Stomach (tissue), 9 donors: ENCODE results near the gene PPM1E. TPM values are rescaled to one million over a fixed set of nuclear protein-coding genes. Genes with fewer than 3 reads are reported as not detected.

Experiments
- DNase-seq, 2 donors: peaks; one replicate each; pipeline versions ENCODE4 v3.0.0 to v3.0.0-alpha.2; 2013 to 2019
- H3K27ac ChIP-seq, 5 donors: fragments of 200-600 bp in 4 of 5; sonication (generic) in 4 of 5; one replicate each; pipeline ENCODE4 v1.5.1; 2013 to 2019; ENCODE audit warnings: mild to moderate bottlenecking in 1 of 5, moderate library complexity in 1 of 5
- H3K27me3 ChIP-seq, 3 donors: fragments of 200-600 bp; sonication (generic); one replicate each; pipeline ENCODE4 v1.5.1; 2017 to 2019; ENCODE audit warnings: mixed run types in 1 of 3
- H3K36me3 ChIP-seq, 4 donors: fragments of 200-600 bp; sonication (generic); 1 replicate in 3 of 4; 2 replicates in 1 of 4; pipeline ENCODE4 v1.5.1; 2016 to 2019
- H3K4me1 ChIP-seq, 4 donors: fragments of 200-600 bp; sonication (generic); one replicate each; pipeline ENCODE4 v1.5.1; 2016 to 2019
- H3K4me3 ChIP-seq, 4 donors: fragments of 200-600 bp; sonication (generic) in 3 of 4; one replicate each; pipeline ENCODE4 v1.5.1; 2016 to 2019; ENCODE audit warnings: mild to moderate bottlenecking in 1 of 4
- H3K9me3 ChIP-seq, 4 donors: fragments of 200-600 bp; sonication (generic); one replicate each; pipeline ENCODE4 v1.5.1; 2016 to 2019
- EP300 ChIP-seq: sonication (generic); formaldehyde crosslinking; IDR thresholded peaks from one replicate; pipeline ENCODE4 v1.6.1; 2017; ENCODE audit warnings: antibody characterized with exemption
- POLR2A ChIP-seq, 4 donors: fragments of 450-650 bp; IDR thresholded peaks; one replicate each; pipeline ENCODE4 v1.6.1; 2016; ENCODE audit warnings: antibody characterized with exemption in 4 of 4, control low read depth in 2 of 4, mild to moderate bottlenecking in 1 of 4, moderate library complexity in 1 of 4
- POLR2AphosphoS5 ChIP-seq, 3 donors: sonication (generic); formaldehyde crosslinking; IDR thresholded peaks; one replicate each; pipeline ENCODE4 v1.6.1; 2016; ENCODE audit warnings: antibody characterized with exemption in 3 of 3
- WGBS, 5 donors: extraction: QIAGEN DNeasy Blood & Tissue Kit in 3 of 5; methylation state at CpG; one replicate each; pipeline versions ENCODE4 v1.1.5 to v1.1.7; 2013 to 2018; 5-methylcytosine and 5-hydroxymethylcytosine counted together
- intact Hi-C: fragments of 100-400 bp; cut with DNase I; formaldehyde crosslinking; loops from one replicate; pipeline ENCODE4 v1.15.1; 2023; ENCODE audit warnings: low total_unique reads
- polyA plus RNA-seq, 3 donors: library from polyadenylated mRNA; stranded (reverse); fragments of 200-250 nt; gene quantifications; one replicate each; pipeline ENCODE4 v1.2.3, GENCODE V29; 2013
- total RNA-seq, 5 donors: library from RNA; depleted of rRNA; stranded (reverse); fragments of >200 nt; gene quantifications; one replicate each; pipeline versions ENCODE4 v1.1.0 to v1.2.3, GENCODE V29; 2014 to 2016
- TF ChIP-seq, protein P1 (sequence below), 7 experiments: fragments of 450-650 bp in 4 of 7; fragments of 200-600 bp in 3 of 7; sonication (generic) in 3 of 7; IDR thresholded peaks; one replicate each; pipeline ENCODE4 v1.5.1; 2016 to 2019; ENCODE audit warnings: antibody characterized with exemption in 7 of 7, control low read depth in 2 of 7, mild to moderate bottlenecking in 1 of 7
- donor health status: healthy with polysubstance abuse.
- donor health status: Bipolar disorder and iron deficiency.
- donor health status: healthy.

Gene PPM1E
- total and polyA plus RNA-seq, 8 donors = 0.08 to 0.92 (median 0.15) TPM; not detected in 3

DNA sequence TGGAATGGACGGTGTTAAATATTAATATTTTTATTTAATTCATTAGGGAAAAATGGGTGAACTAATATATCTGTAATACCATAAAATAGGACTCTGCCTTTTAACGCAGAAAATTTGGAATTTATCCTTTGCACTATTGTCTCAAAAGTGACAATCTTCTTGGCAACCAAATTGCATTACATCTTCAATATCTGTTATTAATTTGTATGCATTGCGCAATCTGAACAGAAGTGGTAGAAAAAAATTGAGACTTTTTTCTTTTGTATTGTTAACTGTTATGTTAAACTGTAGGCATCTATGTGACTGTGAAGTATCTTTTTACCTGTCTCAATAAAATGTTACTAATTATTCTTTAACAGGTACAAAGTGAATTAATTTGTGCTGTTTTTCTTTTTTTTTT is 55.6 kb downstream of the PPM1E start:
- Histone ChIP-seq H3K4me3 (no peak overlapping the region), H3K36me3 (no peaks in the 10 kb centered on the region), H3K4me1 (no peaks in the 10 kb centered on the region), H3K27me3 (no peaks in the 10 kb centered on the region), H3K27ac (no peak overlapping the region), H3K9me3 (no peaks in the 10 kb centered on the region)
- DNase-seq = no peak
- TF ChIP-seq EP300 (no peak), POLR2A (IDR thresholded peaks at IDR 0.05) (no peak), POLR2AphosphoS5 (IDR thresholded peaks at IDR 0.05) (no peak)
- TF ChIP-seq, protein P1, sequence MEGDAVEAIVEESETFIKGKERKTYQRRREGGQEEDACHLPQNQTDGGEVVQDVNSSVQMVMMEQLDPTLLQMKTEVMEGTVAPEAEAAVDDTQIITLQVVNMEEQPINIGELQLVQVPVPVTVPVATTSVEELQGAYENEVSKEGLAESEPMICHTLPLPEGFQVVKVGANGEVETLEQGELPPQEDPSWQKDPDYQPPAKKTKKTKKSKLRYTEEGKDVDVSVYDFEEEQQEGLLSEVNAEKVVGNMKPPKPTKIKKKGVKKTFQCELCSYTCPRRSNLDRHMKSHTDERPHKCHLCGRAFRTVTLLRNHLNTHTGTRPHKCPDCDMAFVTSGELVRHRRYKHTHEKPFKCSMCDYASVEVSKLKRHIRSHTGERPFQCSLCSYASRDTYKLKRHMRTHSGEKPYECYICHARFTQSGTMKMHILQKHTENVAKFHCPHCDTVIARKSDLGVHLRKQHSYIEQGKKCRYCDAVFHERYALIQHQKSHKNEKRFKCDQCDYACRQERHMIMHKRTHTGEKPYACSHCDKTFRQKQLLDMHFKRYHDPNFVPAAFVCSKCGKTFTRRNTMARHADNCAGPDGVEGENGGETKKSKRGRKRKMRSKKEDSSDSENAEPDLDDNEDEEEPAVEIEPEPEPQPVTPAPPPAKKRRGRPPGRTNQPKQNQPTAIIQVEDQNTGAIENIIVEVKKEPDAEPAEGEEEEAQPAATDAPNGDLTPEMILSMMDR (IDR thresholded peaks at IDR 0.05) = no peak
- intact Hi-C loops = no loop called here
- 92 to 98% (median 95%) methylated on average over 3 of the region's 3 CpGs for WGBS, 5 donors

DNA sequence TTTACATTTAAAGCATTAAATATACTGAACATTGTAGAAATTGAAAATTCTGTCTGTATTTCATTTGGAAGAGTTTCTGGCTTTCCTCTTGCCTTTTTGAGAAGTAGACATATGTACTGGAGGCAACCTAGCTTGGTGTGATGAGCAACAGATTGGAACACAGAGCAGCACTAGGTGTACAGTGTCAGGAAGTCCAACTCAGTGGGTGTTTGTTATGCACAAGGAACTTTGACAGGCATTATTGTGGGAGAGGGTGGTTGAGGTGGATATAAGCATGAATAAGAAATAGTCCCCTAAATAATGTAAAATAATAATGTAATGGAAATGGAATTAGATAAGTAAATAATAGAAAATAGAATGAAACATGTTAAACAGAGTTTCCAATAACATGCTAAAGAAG is 58.1 kb downstream of the PPM1E start:
- H3K27me3 ChIP-seq = no peaks in the 10 kb centered on the region
- TF ChIP-seq POLR2A (IDR thresholded peaks at IDR 0.05) (no peak), POLR2AphosphoS5 (IDR thresholded peaks at IDR 0.05) (no peak), EP300 (no peak)
- TF ChIP-seq, protein P1 (IDR thresholded peaks at IDR 0.05) = no peak
- no peak overlapping the region for H3K4me3 ChIP-seq
- no peaks in the 10 kb centered on the region for H3K9me3 ChIP-seq
- H3K4me1 ChIP-seq = no peaks in the 10 kb centered on the region
- intact Hi-C loops = no loop called here
- H3K36me3 ChIP-seq = no peaks in the 10 kb centered on the region
- no peak for DNase-seq
- H3K27ac ChIP-seq = no peak overlapping the region

DNA sequence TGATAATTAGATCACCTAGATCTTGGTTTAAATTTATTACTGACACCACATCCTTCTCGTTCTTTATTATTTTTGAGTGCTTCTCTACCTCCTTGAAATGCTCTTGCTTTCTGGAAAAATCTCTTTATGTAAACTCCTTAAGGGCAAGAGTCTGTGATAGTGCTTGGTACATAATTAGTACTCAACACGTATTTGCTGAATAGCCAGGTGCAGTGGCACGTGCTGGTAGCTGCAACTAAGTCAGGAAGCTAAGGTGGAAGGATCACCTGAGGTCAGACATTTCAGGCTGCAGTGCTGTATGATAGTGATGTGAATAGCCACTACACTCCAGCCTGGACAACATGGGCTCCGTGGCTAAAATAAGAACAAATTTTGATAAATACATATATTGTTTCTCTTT is 63.0 kb downstream of the PPM1E start:
- no peak overlapping the region for H3K27ac ChIP-seq
- no peaks in the 10 kb centered on the region for H3K27me3 ChIP-seq
- H3K9me3 ChIP-seq = no peaks in the 10 kb centered on the region
- DNase-seq = no peak
- intact Hi-C loops = no loop called here
- H3K4me3 ChIP-seq = no peak overlapping the region
- 58 to 74% (median 68%) methylated on average over 4 of the region's 4 CpGs for WGBS, 5 donors
- no peaks in the 10 kb centered on the region for H3K36me3 ChIP-seq
- TF ChIP-seq EP300 (no peak), POLR2A (IDR thresholded peaks at IDR 0.05) (no peak), POLR2AphosphoS5 (IDR thresholded peaks at IDR 0.05) (no peak)
- TF ChIP-seq, protein P1 (IDR thresholded peaks at IDR 0.05) = no peak
- H3K4me1 ChIP-seq = no peaks in the 10 kb centered on the region

DNA sequence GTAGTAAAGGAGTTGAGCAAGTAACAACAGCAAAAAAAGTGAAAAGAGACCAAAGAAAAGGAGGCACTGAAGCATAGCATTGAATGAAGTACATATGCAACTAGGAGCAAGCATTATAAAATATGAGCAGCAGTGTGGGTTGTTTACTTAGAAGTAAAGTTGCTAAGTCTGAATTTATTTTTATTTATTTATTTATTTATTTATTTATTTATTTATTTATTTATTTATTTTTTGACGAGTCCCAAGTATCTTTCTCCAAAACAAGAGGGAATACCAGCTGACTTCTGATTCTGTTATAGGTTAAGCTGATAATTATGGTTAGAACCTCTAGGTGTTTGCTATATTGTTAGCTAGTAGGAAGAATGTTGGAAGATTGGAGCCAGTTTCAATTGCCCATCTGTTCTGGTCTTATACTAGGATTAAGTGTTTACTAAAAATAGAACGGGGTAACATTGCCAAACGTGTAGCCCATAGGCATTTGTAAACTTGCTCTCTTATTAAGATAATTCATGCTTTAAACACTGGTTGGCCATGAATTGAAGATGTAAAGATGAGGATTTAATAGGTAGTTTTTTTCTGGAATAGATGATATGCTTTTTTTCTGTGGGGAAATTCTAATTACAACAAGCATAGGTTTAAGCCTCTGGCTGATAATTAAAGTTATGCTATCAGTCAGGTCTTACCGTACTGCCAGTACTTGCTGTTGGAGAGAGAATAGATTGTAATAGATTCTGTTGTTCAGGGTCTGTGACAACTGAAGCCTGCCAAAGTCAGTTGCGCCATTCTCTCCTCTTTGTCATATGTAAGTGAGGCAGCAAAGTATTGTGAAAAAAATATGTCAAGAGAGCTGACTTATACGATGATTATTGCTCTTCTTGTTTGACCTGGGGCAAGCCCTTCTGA is 66.7 kb downstream of the PPM1E start:
- no peaks in the 10 kb centered on the region for H3K27me3 ChIP-seq
- no peak overlapping the region for H3K27ac ChIP-seq
- 56 to 67% (median 63%) methylated on average over 6 of the region's 6 CpGs for WGBS, 5 donors
- intact Hi-C loops = no loop called here
- TF ChIP-seq POLR2AphosphoS5 (IDR thresholded peaks at IDR 0.05) = no peak
- TF ChIP-seq EP300 = no peak
- TF ChIP-seq, protein P1 (IDR thresholded peaks at IDR 0.05) = no peak
- no peak for DNase-seq
- no peak overlapping the region for H3K4me3 ChIP-seq
- no peaks in the 10 kb centered on the region for H3K9me3 ChIP-seq
- H3K36me3 ChIP-seq = no peaks in the 10 kb centered on the region
- no peaks in the 10 kb centered on the region for H3K4me1 ChIP-seq
